NB4 (cell line): Measurements from ENCODE around the gene CAMK2A.

ENCODE experiments used
- DNase-seq: peaks from one replicate; pipeline ENCODE4 v3.0.0; 2010; ENCODE audit warnings: low read depth
- H3K4me3 ChIP-seq: one replicate; pipeline ENCODE4 v1.5.1; 2011; ENCODE audit warnings: mild to moderate bottlenecking, low read depth, low read length, moderate library complexity
- CTCF ChIP-seq: IDR thresholded peaks from one replicate; pipeline ENCODE4 v1.5.1; 2012; ENCODE audit warnings: low read depth, low read length
- MAX ChIP-seq: IDR thresholded peaks from 2 replicates; pipeline ENCODE4 v1.6.1; 2011; ENCODE audit warnings: low read depth, low read length
- MYC ChIP-seq: IDR thresholded peaks from 2 replicates; pipeline ENCODE4 v1.6.1; 2011; ENCODE audit warnings: low read depth, low read length
- POLR2A ChIP-seq: IDR thresholded peaks from 2 replicates; pipeline ENCODE4 v1.6.1; 2011; ENCODE audit warnings: mild to moderate bottlenecking; ENCODE audit not compliant: insufficient read length; ENCODE audit errors: extremely low read depth

CAMK2A gene

GRCh38 chr5:150319484-150319790 is 29.9 kb upstream of the CAMK2A start:
- TF ChIP-seq MYC (no peak), CTCF (no peak), MAX (no peak), POLR2A (no peak)
- H3K4me3 ChIP-seq = no peak overlapping the region
- no peak for DNase-seq

- DNase-seq = no peak
- H3K4me3 ChIP-seq = no peak overlapping the region
- TF ChIP-seq CTCF = no peak
- no peak for TF ChIP-seq POLR2A
- no peak for TF ChIP-seq MYC
- no peak for TF ChIP-seq MAX
These were observed 29.3 kb upstream of the CAMK2A start for GRCh38 chr5:150318613-150319483.

- DNase-seq = peak; percentile 75
- TF ChIP-seq MAX (no peak), POLR2A (no peak), CTCF (no peak), MYC (no peak)
- no peak overlapping the region for H3K4me3 ChIP-seq
These were observed 27.8 kb upstream of the CAMK2A start for GRCh38 chr5:150317048-150318003.

GRCh38 chr5:150316320-150316719 is 26.7 kb upstream of the CAMK2A start:
- no peak overlapping the region for H3K4me3 ChIP-seq
- DNase-seq = no peak
- no peak for TF ChIP-seq MAX
- TF ChIP-seq POLR2A = no peak
- no peak for TF ChIP-seq MYC
- no peak for TF ChIP-seq CTCF

- TF ChIP-seq CTCF (no peak), POLR2A (no peak), MAX (no peak), MYC (no peak)
- H3K4me3 ChIP-seq = no peak overlapping the region
- no peak for DNase-seq
These were observed 25.7 kb upstream of the CAMK2A start for GRCh38 chr5:150315245-150315644.
